K562 (cell line): ENCODE data around the gene SERPINE1. TPM values are rescaled to one million over a fixed set of nuclear protein-coding genes. Genes with fewer than 3 reads are reported as not detected.

ENCODE experiments used
- CBX3 ChIP-seq, 2 experiments: IDR thresholded peaks; 1 replicate in 1 of 2; 2 replicates in 1 of 2; pipeline ENCODE4 v1.6.1; 2012; ENCODE audit warnings: inconsistent platforms in 2 of 2, low read length in 2 of 2, borderline replicate concordance in 1 of 2, control low read depth in 1 of 2
- KLF10 ChIP-seq: fragments of 250-450 bp; sonication (Bioruptor Pico); IDR thresholded peaks from 2 replicates; pipeline ENCODE4 v1.6.1; 2021; ENCODE audit warnings: matching md5 sums
- LARP7 ChIP-seq: fragments of 450-650 bp; IDR thresholded peaks from 2 replicates; pipeline ENCODE4 v1.6.1; 2016
- MBD2 ChIP-seq: sonication (generic); IDR thresholded peaks from 2 replicates; pipeline ENCODE4 v1.6.1; 2016; ENCODE audit warnings: low read depth, borderline replicate concordance
- MTA3 ChIP-seq: fragments of 450-650 bp; formaldehyde crosslinking; IDR thresholded peaks from 2 replicates; pipeline ENCODE4 v1.6.1; 2017; ENCODE audit warnings: mild to moderate bottlenecking, borderline replicate concordance
- TEAD2 ChIP-seq: fragments of 450-650 bp; IDR thresholded peaks from 2 replicates; pipeline ENCODE4 v1.6.1; 2016; ENCODE audit warnings: missing genetic modification characterization, control low read depth, missing compliant biosample characterization
- ZNF830 ChIP-seq: fragments of 250-450 bp; sonication (Bioruptor Pico); IDR thresholded peaks from 2 replicates; pipeline ENCODE4 v1.5.0; 2021; ENCODE audit warnings: mild to moderate bottlenecking
- polyA plus RNA-seq, 8 experiments: library from polyadenylated mRNA; depleted of rRNA in 4 of 8; stranded (reverse) in 5 of 8; unstranded in 3 of 8; fragments of >200 nt; fragmentation: Nextera tagmentation in 2 of 8; fragmentation: Illumina TruSeq in 1 of 8; extraction: Ambion mirVana in 2 of 8; extraction: Trizol in 1 of 8; gene quantifications; 2 replicates each; pipeline versions ENCODE4 v1.2.1 to v1.2.3, GENCODE V29; 2011 to 2014; ENCODE audit warnings: inconsistent platforms in 1 of 8, missing spikeins in 1 of 8
- total RNA-seq, 7 experiments: library from RNA; depleted of rRNA in 6 of 7; stranded (reverse); fragments of >200 nt in 6 of 7; fragmentation: Illumina TruSeq in 2 of 7; extraction: Trizol in 2 of 7; gene quantifications; 2 replicates each; pipeline versions ENCODE4 v1.2.1 to v1.2.3, GENCODE V29; 2011 to 2021; ENCODE audit warnings: low replicate concordance in 1 of 7
- TF ChIP-seq, protein P1 (sequence below): fragments of 250-450 bp; sonication (Bioruptor Pico); IDR thresholded peaks from 2 replicates; pipeline ENCODE4 v1.9.0; 2021; ENCODE audit warnings: mild to moderate bottlenecking, inconsistent platforms
- TF ChIP-seq, protein P2 (sequence below), 2 experiments: IDR thresholded peaks; 2 replicates each; pipeline ENCODE4 v1.6.1; 2011; ENCODE audit warnings: borderline replicate concordance in 1 of 2, control low read depth in 1 of 2, low read depth in 1 of 2, low read length in 1 of 2, mild to moderate bottlenecking in 1 of 2, mixed read lengths in 1 of 2, moderate library complexity in 1 of 2; ENCODE audit not compliant: insufficient read depth in 1 of 2, insufficient read length in 1 of 2, poor library complexity in 1 of 2, severe bottlenecking in 1 of 2; ENCODE audit errors: extremely low read depth in 1 of 2
- TF ChIP-seq, protein P3 (sequence below), 2 experiments: fragments of 450-650 bp in 1 of 2; IDR thresholded peaks; 2 replicates each; pipeline ENCODE4 v1.6.1; 2011 to 2017; ENCODE audit warnings: low read depth in 2 of 2, antibody characterized with exemption in 1 of 2, borderline replicate concordance in 1 of 2, low read length in 1 of 2, mild to moderate bottlenecking in 1 of 2, mixed read lengths in 1 of 2; ENCODE audit not compliant: control insufficient read depth in 1 of 2
- TF ChIP-seq, protein P4 (sequence below): fragments of 250-450 bp; sonication (Bioruptor Pico); IDR thresholded peaks from 2 replicates; pipeline ENCODE4 v1.5.0; 2020; ENCODE audit warnings: mild to moderate bottlenecking
- TF ChIP-seq, protein P5 (sequence below): fragments of 250-450 bp; sonication (Bioruptor Pico); IDR thresholded peaks from 2 replicates; pipeline ENCODE4 v1.8.0; 2022; ENCODE audit warnings: moderate library complexity, mild to moderate bottlenecking, inconsistent platforms
- TF ChIP-seq, protein P6 (sequence below), 2 experiments: fragments of 250-450 bp in 1 of 2; fragments of 450-650 bp in 1 of 2; sonication (Bioruptor Pico) in 1 of 2; IDR thresholded peaks; 2 replicates each; pipeline versions ENCODE4 v1.6.1 to v1.8.0; 2016 to 2021; ENCODE audit warnings: mild to moderate bottlenecking in 2 of 2, moderate library complexity in 2 of 2, missing compliant biosample characterization in 1 of 2, missing genetic modification characterization in 1 of 2

The SERPINE1 gene
- total and polyA plus RNA-seq, 9 of the 15 experiments (the other 6 are each of a cell fraction or from before 2014, with no cell fraction given): 0.22 to 4.8 (median 0.91) TPM

DNA sequence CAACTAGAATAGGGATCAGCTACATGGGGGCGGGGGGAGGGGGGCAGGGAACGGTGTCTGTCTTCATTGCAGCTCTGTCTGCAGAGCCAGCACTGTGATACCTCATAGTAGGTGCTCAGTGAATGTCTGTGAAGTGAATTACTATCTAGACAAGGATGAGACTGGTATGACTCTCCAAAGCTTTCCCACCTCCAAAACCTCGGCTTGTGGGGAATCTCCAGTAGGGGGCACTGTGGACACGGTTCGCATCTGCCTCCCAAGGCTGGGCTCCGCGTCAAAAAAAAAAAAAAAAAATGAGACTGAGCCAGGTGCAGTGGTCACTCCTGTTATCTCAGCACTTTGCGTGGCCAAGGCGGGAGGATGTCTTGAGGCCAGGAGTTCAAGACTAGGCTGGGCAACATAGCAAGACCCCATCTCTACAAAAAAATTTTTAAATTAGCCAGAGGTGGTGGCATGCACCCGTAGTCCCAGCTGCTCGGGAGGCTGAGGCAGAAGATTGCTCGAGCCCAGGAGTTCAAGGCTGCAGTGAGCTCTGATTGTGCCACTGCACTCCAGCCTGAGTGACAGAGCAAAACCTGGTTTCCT, 32.0 kb upstream of the SERPINE1 start (continued):
- TF ChIP-seq, protein P1, sequence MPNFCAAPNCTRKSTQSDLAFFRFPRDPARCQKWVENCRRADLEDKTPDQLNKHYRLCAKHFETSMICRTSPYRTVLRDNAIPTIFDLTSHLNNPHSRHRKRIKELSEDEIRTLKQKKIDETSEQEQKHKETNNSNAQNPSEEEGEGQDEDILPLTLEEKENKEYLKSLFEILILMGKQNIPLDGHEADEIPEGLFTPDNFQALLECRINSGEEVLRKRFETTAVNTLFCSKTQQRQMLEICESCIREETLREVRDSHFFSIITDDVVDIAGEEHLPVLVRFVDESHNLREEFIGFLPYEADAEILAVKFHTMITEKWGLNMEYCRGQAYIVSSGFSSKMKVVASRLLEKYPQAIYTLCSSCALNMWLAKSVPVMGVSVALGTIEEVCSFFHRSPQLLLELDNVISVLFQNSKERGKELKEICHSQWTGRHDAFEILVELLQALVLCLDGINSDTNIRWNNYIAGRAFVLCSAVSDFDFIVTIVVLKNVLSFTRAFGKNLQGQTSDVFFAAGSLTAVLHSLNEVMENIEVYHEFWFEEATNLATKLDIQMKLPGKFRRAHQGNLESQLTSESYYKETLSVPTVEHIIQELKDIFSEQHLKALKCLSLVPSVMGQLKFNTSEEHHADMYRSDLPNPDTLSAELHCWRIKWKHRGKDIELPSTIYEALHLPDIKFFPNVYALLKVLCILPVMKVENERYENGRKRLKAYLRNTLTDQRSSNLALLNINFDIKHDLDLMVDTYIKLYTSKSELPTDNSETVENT (CRISPR knock-in tag): no peak
- TF ChIP-seq MTA3 (no peak), ZNF830 (CRISPR knock-in tag) (no peak), KLF10 (CRISPR knock-in tag) (no peak), TEAD2 (tag) (no peak), CBX3 (IDR thresholded peaks at IDR 0.05; ENCODE audit: borderline replicate concordance in 1 of 2, low read length in 2 of 2) (0 out of 3 replicates have a peak, but pooled peaks of 1 of the 2 experiments have one; percentile 49), MBD2 (no peak), LARP7 (no peak)
- TF ChIP-seq, protein P2, sequence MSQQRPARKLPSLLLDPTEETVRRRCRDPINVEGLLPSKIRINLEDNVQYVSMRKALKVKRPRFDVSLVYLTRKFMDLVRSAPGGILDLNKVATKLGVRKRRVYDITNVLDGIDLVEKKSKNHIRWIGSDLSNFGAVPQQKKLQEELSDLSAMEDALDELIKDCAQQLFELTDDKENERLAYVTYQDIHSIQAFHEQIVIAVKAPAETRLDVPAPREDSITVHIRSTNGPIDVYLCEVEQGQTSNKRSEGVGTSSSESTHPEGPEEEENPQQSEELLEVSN (IDR thresholded peaks at IDR 0.05; ENCODE audit: borderline replicate concordance in 1 of 2, extremely low read depth in 1 of 2, insufficient read depth in 1 of 2, insufficient read length in 1 of 2, low read depth in 1 of 2, low read length in 1 of 2, poor library complexity in 1 of 2, severe bottlenecking in 1 of 2): peak in 1 of 2 experiments; percentile 7
- TF ChIP-seq, protein P3, sequence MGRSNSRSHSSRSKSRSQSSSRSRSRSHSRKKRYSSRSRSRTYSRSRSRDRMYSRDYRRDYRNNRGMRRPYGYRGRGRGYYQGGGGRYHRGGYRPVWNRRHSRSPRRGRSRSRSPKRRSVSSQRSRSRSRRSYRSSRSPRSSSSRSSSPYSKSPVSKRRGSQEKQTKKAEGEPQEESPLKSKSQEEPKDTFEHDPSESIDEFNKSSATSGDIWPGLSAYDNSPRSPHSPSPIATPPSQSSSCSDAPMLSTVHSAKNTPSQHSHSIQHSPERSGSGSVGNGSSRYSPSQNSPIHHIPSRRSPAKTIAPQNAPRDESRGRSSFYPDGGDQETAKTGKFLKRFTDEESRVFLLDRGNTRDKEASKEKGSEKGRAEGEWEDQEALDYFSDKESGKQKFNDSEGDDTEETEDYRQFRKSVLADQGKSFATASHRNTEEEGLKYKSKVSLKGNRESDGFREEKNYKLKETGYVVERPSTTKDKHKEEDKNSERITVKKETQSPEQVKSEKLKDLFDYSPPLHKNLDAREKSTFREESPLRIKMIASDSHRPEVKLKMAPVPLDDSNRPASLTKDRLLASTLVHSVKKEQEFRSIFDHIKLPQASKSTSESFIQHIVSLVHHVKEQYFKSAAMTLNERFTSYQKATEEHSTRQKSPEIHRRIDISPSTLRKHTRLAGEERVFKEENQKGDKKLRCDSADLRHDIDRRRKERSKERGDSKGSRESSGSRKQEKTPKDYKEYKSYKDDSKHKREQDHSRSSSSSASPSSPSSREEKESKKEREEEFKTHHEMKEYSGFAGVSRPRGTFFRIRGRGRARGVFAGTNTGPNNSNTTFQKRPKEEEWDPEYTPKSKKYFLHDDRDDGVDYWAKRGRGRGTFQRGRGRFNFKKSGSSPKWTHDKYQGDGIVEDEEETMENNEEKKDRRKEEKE (IDR thresholded peaks at IDR 0.05; ENCODE audit: borderline replicate concordance in 1 of 2, control insufficient read depth in 1 of 2, low read depth in 2 of 2, low read length in 1 of 2): no peak
- TF ChIP-seq, protein P4, sequence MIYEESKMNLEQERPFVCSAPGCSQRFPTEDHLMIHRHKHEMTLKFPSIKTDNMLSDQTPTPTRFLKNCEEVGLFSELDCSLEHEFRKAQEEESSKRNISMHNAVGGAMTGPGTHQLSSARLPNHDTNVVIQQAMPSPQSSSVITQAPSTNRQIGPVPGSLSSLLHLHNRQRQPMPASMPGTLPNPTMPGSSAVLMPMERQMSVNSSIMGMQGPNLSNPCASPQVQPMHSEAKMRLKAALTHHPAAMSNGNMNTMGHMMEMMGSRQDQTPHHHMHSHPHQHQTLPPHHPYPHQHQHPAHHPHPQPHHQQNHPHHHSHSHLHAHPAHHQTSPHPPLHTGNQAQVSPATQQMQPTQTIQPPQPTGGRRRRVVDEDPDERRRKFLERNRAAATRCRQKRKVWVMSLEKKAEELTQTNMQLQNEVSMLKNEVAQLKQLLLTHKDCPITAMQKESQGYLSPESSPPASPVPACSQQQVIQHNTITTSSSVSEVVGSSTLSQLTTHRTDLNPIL (CRISPR knock-in tag): no peak
- TF ChIP-seq, protein P5, sequence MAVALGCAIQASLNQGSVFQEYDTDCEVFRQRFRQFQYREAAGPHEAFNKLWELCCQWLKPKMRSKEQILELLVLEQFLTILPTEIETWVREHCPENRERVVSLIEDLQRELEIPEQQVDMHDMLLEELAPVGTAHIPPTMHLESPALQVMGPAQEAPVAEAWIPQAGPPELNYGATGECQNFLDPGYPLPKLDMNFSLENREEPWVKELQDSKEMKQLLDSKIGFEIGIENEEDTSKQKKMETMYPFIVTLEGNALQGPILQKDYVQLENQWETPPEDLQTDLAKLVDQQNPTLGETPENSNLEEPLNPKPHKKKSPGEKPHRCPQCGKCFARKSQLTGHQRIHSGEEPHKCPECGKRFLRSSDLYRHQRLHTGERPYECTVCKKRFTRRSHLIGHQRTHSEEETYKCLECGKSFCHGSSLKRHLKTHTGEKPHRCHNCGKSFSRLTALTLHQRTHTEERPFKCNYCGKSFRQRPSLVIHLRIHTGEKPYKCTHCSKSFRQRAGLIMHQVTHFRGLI (CRISPR knock-in tag): no peak
- TF ChIP-seq, protein P6, sequence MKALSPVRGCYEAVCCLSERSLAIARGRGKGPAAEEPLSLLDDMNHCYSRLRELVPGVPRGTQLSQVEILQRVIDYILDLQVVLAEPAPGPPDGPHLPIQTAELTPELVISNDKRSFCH (CRISPR knock-in tag; IDR thresholded peaks at IDR 0.05): no peak
- TF ChIP-seq, protein P6 (tag; IDR thresholded peaks at IDR 0.05): no peak
